Activated effector memory CD4-positive, alpha-beta T cell treated with anti-CD3 and anti-CD28 coated beads, Interleukin-2, amount 50 U/mL, for 16 hours (primary cell): ENCODE results near the gene ARHGEF26.
"Not testable (repeated sequence)": the region's sequence is repeated elsewhere in the genome, so short reads cannot be mapped to it uniquely, and the experiment has no call there.

Experiments
- DNase-seq: peaks from one replicate; pipeline ENCODE4 v3.0.0-alpha.2; 2020

ARHGEF26 gene, protein sequence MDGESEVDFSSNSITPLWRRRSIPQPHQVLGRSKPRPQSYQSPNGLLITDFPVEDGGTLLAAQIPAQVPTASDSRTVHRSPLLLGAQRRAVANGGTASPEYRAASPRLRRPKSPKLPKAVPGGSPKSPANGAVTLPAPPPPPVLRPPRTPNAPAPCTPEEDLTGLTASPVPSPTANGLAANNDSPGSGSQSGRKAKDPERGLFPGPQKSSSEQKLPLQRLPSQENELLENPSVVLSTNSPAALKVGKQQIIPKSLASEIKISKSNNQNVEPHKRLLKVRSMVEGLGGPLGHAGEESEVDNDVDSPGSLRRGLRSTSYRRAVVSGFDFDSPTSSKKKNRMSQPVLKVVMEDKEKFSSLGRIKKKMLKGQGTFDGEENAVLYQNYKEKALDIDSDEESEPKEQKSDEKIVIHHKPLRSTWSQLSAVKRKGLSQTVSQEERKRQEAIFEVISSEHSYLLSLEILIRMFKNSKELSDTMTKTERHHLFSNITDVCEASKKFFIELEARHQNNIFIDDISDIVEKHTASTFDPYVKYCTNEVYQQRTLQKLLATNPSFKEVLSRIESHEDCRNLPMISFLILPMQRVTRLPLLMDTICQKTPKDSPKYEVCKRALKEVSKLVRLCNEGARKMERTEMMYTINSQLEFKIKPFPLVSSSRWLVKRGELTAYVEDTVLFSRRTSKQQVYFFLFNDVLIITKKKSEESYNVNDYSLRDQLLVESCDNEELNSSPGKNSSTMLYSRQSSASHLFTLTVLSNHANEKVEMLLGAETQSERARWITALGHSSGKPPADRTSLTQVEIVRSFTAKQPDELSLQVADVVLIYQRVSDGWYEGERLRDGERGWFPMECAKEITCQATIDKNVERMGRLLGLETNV

DNA sequence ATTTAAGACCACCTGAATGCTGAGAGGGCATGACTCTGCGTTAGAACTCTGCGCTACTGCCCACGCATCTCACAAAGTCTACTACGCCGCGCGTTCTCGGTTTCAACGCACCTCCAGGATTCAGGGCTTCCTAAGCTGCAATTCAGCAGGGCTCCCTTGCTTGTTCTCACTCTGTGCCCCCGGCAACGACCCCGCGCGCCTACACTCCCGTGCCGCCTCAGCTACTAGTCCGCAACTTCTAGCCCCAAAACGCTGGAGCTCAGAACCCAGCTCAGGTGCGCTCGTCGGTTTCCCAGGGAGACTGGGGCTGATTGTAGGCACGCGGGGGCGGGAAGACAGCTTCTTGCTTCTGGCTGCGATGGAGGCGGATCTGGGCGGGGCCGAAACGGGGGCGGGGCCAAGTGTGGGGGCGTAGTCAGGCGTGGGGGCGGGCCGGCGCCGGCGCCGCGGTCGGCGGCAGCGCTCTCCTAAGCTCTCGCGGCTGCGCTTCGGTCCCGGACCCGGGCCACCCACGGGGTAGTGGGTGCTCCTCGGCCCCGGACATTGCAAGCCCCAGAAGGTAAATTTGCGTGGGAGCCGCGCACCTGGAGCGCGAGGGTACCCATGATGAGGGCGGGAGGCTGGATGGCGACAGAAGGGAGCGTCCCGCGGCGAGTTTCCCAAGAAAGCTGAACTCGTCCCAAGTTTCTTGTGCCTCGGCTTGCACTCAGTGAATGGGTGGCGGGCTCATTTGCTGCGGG, at the start of gene ARHGEF26:
Gene ARHGEF26, plus strand, starts transcription at position 430 of the 740 bp plus-strand sequence. CDS start 603 bp downstream, outside the sequence.
- peak; percentile 88 for DNase-seq

DNA sequence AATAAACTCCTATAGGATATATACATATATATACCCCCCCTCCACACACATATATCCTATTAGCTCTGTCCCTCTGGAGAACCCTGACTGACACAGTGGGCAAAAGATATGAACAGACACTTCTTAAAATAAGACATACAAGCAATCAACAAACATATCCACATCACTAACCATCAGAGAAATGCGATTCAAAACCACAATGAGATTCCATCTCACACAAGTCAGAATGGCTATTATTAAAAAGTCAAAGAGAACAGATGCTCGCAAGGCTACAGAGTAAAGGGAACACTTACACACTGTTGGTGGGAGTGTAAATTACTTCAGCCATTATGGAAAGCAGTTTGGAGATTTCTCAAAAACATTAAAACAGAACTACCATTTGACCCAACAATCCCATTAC, 46.2 kb upstream of the ARHGEF26 start:
- no peak for DNase-seq

DNA sequence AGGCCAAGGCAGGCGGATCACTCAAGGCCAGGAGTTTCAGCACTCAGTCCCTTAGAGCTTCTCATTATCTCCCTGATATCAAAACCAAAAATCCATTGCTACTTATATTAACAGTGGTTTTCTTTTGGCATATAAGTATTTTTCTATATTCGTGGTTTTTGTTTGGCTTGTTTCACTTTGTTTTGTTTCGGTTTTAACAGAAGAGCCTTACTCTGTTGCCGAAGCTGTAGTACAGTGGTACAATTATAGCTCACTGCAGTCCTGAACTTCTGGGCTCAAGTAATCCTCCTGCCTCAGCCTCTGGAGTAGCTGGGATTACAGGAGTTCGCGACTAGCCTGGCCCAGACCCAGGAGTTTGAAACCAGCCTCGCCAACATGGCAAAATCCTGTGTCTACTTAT, 42.5 kb upstream of the ARHGEF26 start:
- DNase-seq: no peak

DNA sequence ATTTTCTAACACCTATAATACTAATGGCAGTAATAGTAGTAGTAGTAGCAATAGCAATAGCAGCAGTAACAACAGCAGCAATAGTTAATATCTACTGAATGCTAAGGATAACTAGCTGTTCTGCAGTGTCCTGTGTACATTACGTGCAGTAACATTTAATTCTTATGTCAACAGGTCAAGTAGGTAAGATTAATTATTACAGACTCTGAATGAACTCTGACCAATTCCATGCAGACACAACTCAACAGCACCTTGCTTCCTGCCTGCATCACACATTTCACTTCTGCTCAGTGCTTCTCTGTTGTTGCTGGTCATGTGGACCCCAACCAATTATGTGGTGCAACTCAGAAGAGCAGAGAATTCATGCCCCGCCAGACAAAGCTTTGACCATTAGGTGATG, 39.9 kb upstream of the ARHGEF26 start:
- no peak for DNase-seq

DNA sequence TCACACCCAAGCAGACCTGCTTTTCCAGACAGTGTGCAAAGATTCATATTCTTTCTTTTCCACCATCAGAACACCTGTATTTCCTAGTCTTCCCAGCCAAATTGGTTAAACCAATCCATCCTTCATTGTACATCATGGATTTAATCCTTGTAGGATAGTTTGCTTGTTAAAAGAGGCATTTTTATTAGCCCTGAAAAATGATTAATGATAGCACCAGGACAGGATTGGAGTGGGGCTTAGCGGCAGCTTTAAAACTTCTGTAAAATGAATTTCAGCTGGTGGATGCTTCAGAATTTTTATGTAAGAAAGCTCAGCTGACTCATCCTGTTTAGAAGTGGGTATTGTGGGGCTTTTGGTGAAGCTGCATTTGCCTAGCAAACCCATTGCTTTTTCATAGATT, 36.1 kb upstream of the ARHGEF26 start:
- no peak for DNase-seq

DNA sequence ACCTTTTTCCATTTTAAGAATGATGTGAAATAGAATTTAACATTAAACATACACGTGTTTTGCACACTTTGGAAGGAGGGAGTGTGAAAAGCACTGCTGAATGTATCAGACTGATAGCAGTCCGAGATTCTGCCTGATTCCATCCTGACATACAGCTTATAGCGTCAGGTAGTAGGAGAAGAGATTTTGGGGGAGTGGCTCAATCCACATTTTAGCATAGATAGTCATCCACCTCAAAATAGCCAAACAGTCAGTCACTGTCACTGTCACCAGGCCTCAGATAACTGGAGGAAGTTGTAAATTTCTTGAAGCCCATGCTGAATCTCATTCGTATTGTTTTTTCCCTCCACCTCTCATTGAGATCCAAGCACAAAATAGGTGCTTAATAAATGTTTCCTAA, 35.4 kb upstream of the ARHGEF26 start:
- DNase-seq: no peak

DNA sequence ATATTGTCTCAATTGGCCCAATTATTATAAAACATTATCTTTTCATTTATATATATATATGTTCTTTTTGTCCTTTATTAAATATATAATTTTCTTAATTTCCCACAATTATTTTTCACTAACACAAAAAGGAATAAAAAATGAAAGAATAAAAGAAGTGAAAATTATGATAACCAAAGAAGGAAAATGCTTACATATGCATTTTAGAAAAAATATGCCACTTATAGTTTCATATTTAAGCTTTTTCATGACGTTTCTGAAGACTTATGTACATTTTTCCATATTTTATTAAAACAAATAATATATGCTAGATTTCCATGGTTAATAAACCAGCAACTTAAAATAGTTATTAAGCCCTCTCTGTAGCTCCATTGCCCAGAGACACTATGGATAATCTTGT, 34.9 kb upstream of the ARHGEF26 start:
- no peak for DNase-seq

DNA sequence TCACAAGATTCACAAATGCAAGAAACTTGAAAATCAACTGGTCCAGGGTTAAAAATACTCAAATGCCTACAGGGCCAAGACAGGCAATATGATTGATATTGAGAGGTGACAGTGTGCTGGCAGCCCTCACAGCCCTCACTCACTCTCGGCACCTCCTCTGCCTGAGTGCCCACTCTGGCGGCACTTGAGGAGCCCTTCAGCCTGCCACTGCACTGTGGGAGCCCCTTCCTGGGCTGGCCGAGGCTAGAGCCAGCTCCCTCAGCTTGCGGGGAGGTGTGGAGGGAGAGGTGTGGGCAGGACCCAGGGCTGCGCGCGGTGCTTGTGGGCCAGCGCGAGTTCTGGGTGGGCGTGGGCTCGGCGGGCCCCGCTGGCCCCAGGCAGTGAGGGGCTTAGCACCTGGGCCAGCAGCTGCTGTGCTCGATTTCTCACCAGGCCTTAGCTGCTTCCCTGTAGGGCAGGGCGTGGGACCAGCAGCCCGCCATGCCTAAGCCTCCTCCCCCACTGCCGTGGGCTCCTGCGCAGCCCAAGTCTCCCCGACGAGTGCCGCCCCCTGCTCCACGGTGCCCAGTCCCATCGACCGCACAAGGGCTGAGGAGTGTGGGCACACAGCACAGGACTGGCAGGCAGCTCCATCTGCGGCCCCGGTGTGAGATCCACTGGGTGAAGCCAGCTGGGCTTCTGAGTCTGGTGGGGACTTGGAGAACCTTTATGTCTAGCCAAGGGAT, 33.3 kb upstream of the ARHGEF26 start:
- not testable (repeated sequence) for DNase-seq

DNA sequence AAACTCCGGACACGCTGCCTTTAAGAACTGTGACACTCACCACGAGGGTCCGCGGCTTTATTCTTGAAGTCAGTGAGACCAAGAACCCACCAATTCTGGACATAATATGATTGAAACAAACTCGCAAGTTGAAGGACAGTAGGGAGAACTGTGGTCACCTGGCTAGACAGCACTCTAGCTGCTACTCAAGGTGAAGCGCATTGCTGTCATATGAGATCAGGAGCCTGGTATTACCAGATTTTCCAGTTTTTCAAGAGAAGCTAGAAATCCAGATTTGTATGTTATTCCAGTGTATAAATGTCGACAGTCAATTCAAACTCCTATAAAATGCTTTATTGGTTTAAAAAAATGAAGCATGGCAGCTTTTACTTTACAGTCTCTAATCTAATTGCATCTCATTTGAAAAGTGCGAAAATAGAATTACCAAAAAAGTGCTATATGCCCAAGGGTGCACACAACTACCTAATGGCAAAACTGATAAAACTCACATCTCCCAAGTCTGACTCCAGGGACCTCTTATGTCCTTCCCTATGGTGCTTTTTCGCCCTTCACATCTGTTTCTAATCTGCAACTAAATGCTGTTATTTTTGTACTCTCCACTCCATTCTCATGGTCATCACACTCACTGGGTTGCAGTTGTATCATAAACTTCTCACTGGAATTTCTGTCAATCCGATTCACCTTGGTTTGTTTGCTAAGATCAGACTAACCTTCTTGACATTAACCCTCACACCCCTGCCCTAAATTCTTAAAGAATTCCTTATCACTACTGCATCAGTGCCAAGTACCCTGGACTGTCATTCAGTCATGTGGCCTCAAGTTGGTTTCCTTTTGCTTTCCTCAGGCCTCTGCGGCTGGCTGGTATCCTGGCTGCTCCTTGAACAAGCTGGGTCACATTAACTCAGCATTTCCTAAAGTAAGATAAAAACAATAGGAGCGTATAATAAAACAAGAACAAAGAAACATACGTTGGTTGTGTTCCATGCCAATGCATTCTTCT, 31.5 kb upstream of the ARHGEF26 start:
- DNase-seq: no peak

DNA sequence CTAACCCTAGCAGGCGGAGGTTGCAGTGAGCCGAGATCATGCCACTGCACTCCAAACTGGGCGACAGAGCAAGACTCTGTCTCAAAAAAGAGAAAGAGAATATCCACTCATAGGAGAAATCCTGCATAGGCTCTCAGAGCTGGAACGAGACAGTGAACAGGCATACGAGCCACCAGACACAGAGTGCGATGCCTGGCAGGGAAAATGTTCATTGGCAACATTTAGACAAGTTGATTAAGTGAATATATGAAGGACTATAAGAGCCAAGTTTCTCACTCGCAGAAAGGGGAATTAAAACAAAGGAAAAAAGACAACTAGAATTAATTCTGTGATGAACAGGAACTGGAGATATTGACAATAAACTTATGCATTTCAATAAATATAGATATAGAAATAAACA, 27.1 kb upstream of the ARHGEF26 start:
- no peak for DNase-seq

DNA sequence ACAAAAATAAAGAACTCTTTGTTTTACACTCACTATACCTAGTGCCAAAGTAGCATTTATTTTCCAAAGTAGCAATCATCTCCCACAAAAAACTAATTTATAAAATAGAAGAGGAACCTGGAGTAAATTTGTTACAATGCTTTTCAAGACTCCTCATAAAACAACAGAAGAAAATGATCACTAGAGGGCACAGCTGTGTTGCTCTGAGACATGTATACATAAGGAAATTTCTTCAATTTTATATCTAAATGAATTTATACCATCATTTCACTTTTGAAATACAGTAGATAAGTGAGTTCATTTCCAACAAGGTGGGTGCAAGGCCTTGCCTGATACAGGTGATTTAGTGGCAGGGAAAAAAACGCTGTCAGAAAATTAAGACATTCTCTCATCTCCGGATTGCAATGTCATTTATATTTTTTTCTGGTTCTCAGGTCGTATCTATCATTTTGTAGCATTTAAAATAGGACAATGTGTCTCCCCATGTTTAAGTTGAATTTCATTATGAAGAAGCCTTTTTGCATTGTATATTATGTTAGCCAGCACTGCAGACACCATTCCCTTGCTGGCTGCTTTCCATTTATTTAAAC, 25.3 kb upstream of the ARHGEF26 start:
- no peak for DNase-seq

DNA sequence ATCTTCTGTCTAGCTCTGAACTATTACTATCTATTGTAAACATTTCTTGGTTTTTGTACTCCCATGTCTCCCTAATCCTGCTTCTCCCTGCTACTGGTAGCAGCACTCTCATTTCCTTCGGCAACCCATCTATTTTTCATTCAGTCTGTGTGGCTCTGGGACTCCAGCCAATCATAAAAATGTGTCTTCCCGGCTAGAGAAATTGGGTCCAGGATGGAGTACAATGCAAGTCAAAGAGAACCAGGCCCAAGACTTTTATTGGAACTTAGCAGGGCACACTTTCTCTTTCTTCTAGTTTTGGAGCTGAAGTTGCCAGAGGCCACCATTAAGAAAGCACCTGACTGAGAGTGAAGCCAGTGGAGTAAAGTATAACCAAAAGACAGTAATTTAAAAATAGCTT, 22.8 kb upstream of the ARHGEF26 start:
- DNase-seq: no peak

DNA sequence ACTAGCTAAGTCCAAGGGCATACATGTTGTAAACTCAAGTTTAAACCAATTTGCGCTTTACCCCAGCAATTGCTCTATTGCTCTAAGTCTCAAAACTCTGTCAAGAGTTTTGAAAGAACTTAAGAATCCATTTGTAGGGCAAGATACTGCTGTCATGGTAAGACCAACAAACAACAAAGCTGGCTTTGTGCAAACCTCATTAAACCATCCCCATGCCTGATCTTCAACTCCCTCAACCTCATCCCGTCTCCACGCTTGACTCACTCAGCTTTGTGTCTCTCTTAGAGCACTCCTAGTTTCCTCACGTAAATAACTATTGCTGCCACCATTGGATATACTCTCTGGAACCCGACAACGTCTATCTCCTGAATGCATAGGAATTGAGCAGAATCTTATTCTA, 20.6 kb upstream of the ARHGEF26 start:
- DNase-seq: no peak

DNA sequence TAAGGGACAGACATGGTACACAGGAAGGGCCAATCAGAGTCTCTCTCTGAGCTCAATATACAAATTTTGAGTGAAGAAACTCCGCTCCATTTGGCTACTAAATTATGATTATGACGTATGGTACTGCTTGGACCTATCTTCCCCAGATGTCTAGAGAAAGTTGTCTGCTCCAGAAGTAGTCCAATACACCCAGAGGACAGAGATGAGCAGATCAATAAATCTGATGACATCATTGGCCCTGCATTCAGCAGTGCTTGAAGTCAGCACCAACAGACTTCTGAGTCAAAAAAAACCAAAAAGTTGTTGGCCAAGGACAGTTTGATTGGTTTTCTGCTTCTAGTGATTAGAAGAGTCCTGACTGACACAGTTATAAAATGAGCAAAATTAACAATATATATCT, 19.9 kb upstream of the ARHGEF26 start:
- no peak for DNase-seq

DNA sequence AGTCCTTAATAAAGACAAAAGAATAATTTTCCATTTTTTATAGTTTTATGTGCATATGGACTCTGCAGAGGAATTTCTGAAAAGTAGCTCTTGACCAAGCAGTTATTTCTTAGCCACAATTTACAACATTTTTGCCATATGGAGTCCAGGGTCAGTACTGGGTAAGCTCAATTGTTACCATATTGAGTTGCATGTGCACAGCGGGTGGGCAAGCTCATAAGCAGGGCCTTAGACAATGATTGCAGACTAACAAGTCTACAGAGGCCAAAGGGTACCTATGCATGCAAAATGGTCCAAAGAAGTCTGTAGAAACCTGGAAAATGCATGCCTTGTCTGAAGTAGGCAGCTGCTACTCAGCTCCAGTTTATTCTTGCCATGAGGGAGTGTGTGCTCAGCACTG, 19.0 kb upstream of the ARHGEF26 start:
- DNase-seq: no peak

DNA sequence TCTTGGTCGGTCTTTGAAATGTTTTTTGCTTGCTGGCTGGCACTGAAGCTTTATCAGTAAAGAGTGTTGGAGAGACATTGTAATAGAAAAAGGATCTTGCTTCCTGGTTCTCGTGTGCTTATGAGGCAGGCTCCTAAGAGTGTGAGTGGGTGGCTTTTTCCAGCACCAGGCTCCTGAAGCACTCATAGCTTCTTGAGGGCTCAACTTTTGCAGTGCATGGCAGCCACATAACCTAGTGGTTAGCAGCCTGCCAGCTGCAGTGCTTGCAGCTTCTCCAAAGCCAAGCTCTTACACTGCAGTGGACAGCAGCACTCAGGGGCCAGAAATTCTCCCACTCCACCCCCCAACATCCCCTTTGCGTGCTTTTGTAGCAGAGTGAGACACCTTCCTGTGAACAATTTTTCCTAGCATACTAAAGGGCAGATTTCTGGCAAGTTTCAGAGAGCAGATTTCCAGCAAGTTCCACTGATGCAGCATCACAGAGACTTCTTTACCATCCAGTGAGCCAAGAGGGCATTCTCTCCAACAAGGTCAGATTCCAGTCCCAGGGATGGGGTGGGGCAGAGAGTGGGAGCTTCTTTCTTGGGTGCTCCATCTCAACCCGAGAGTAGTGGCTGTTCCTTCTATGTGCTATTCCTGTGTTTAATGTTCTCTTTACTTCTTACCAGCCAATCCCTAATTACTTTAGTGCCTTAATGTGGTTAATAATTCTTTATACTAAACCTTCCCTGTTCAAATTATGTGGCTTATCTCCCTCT, 15.8 kb upstream of the ARHGEF26 start:
- no peak for DNase-seq

DNA sequence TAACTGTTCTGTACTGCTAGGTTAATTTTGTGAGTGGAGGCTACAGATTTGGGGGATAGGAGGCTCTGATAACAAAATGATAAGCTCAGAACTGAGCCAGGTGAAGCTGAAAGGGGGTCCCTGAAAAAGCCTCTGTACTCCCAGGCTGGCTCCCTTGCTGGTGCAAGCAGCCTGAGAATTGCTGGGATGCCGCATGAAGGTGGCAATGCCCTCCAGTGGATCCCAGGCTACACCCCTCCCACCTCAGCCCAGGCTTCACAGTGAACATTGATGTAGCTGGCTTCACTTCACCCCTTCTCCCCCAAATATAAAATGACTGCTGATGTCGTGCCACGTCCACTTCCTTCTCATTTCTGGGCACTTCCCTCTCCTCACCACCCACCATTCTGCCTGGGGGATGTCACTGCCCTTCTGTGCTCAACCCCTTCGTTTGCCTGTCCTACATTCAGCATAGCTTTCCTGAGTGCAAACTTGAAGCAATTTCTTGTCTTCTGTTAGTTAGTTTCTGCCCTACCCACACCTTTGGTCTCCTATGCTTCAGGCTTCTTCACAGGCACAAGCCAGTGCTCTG, 9.7 kb upstream of the ARHGEF26 start:
- DNase-seq: no peak

DNA sequence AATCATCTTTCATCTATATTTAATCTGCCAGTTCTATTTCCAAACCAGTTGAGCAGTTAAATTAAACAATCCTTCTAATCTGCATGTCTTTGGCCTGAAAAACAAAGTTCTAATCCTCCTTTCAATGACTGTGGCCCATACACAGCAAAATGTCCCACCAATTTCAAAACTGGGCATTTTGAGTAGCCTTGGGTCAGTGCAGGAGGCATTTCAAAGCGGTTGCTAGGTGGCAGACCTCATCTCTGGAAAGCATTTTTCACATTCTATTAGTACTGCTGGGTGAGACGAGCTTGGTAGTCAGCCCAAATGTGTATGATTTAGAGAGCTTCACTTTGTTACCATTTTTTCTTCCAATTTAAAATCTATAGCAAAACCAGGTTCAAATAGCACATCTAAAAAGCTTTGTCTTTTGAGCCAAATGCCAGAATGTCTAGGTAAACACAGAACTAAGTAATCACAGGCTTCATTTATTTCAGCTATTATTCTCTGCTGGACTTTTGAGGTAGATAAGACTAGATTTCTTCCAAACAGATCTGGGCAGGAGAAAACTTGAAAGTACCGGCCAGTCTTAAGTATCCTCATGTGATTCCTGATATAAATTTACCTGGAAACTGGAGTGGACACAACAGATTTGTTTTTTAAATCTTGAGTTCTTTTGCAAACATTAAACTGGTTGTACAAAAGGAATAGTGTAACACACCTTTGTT, 8.9 kb upstream of the ARHGEF26 start:
- DNase-seq: no peak

DNA sequence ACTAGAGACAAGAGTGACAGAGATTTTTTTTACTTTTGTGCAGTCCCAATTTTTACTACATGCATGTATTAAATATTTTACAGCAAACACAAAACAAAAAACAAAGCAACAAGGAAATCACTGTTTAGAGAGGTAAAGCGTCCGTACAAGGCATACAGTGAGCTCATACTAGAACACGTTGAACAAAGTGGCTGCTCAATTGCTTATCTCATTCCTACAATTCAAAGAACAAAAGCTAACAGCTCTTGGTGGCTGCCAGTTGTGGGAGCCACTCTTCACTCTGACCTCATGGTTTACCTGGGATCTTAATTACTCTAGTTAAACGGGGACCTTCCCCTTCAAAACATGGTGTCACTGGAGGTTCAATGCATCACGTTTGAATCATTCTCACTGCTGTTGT, 7.6 kb upstream of the ARHGEF26 start:
- no peak for DNase-seq
